ENCODE data around the gene CCDC124.

Gene CCDC124

GRCh38 chr19:17953316-17953801, 20.5 kb downstream of the CCDC124 start:
- no peak for DNase-seq (ENCODE audit: low read depth in 2 of 2)

- no peak for DNase-seq (ENCODE audit: low read depth in 2 of 2)
Observed at GRCh38 chr19:17953869-17954268, 21.1 kb downstream of the CCDC124 start.

GRCh38 chr19:17954401-17954800, 21.6 kb downstream of the CCDC124 start:
- no peak for DNase-seq (ENCODE audit: low read depth in 2 of 2)

- no peak for DNase-seq (ENCODE audit: low read depth in 2 of 2)
Observed at GRCh38 chr19:17957149-17957849, 24.5 kb downstream of the CCDC124 start.

- no peak for DNase-seq (ENCODE audit: low read depth in 2 of 2)
Observed at GRCh38 chr19:17957885-17958284, 25.1 kb downstream of the CCDC124 start.

- no peak for DNase-seq (ENCODE audit: low read depth in 2 of 2)
Observed at GRCh38 chr19:17963936-17964691, 31.3 kb downstream of the CCDC124 start.

GRCh38 chr19:17965370-17966128, 32.7 kb downstream of the CCDC124 start:
- no peak for DNase-seq (ENCODE audit: low read depth in 2 of 2)

- DNase-seq (ENCODE audit: low read depth in 2 of 2) = no peak
Observed at GRCh38 chr19:17966129-17966483, 33.3 kb downstream of the CCDC124 start.

- DNase-seq (ENCODE audit: low read depth in 2 of 2) = no peak
Observed at GRCh38 chr19:17966550-17967256, 33.9 kb downstream of the CCDC124 start, which contains the start of gene KCNN1. Gene KCNN1, plus strand, starts transcription at chr19:17967107. Its CDS starts 6,782 bp downstream, at chr19:17973889.

GRCh38 chr19:17967257-17968051, 34.6 kb downstream of the CCDC124 start:
- DNase-seq (ENCODE audit: low read depth in 2 of 2) = no peak

GRCh38 chr19:17968362-17968761, 35.5 kb downstream of the CCDC124 start:
- DNase-seq (ENCODE audit: low read depth in 2 of 2) = no peak

GRCh38 chr19:17969096-17969792, 36.4 kb downstream of the CCDC124 start:
- no peak for DNase-seq (ENCODE audit: low read depth in 2 of 2)

- DNase-seq (ENCODE audit: low read depth in 2 of 2) = no peak
Observed at GRCh38 chr19:17972230-17972629, 39.4 kb downstream of the CCDC124 start.

- no peak for DNase-seq (ENCODE audit: low read depth in 2 of 2)
Observed at GRCh38 chr19:17973759-17974158, 40.9 kb downstream of the CCDC124 start.

- no peak for DNase-seq (ENCODE audit: low read depth in 2 of 2)
Observed at GRCh38 chr19:17974551-17974950, 41.7 kb downstream of the CCDC124 start.

- DNase-seq (ENCODE audit: low read depth in 2 of 2) = no peak
Observed at GRCh38 chr19:17975032-17975431, 42.2 kb downstream of the CCDC124 start.

- DNase-seq (ENCODE audit: low read depth in 2 of 2) = no peak
Observed at GRCh38 chr19:17977021-17977420, 44.2 kb downstream of the CCDC124 start.

GRCh38 chr19:17977488-17977887, 44.7 kb downstream of the CCDC124 start:
- no peak for DNase-seq (ENCODE audit: low read depth in 2 of 2)

- DNase-seq (ENCODE audit: low read depth in 2 of 2) = no peak
Observed at GRCh38 chr19:17981611-17982010, 48.8 kb downstream of the CCDC124 start.

- DNase-seq (ENCODE audit: low read depth in 2 of 2) = no peak
Observed at GRCh38 chr19:17982430-17982829, 49.6 kb downstream of the CCDC124 start.
